Keratinocyte (primary cell): Measurements from ENCODE around the gene SDK1. TPM values are rescaled to one million over a fixed set of nuclear protein-coding genes. Genes with fewer than 3 reads are reported as not detected.

ENCODE experiments used
- DNase-seq: peaks from one replicate; pipeline ENCODE4 v3.0.0-alpha.2; 2011; ENCODE audit warnings: low read depth, missing footprints, low spot score
- FAIRE-seq: peaks from 2 replicates; lab custom pipeline; 2011; peaks lifted over from hg19 to GRCh38; lab: Jason Lieb, UNC
- H2AFZ ChIP-seq: 2 replicates; pipeline ENCODE4 v1.6.0; 2012; ENCODE audit warnings: low read length, control low read depth, inconsistent platforms; ENCODE audit not compliant: control insufficient read depth
- H3K27ac ChIP-seq: 2 replicates; pipeline ENCODE4 v1.5.1; 2011; ENCODE audit warnings: low read length; ENCODE audit not compliant: control insufficient read depth, insufficient read depth
- H3K27me3 ChIP-seq: 3 replicates; pipeline ENCODE4 v1.6.0; 2011; ENCODE audit warnings: low read length; ENCODE audit not compliant: control insufficient read depth, insufficient read depth; ENCODE audit errors: extremely low read depth
- H3K36me3 ChIP-seq, 2 experiments: 2 replicates in 1 of 2; 3 replicates in 1 of 2; pipeline ENCODE4 v1.5.1; 2011; ENCODE audit warnings: low read length in 2 of 2, mild to moderate bottlenecking in 1 of 2; ENCODE audit not compliant: control insufficient read depth in 2 of 2, insufficient read depth in 2 of 2; ENCODE audit errors: extremely low read depth in 1 of 2
- H3K4me1 ChIP-seq: 3 replicates; pipeline ENCODE4 v1.5.1; 2011; ENCODE audit warnings: low read length; ENCODE audit not compliant: control insufficient read depth, insufficient read depth; ENCODE audit errors: extremely low read depth
- H3K4me2 ChIP-seq: 3 replicates; pipeline ENCODE4 v1.6.0; 2011; ENCODE audit warnings: low read depth, low read length; ENCODE audit not compliant: control insufficient read depth, insufficient read depth; ENCODE audit errors: extremely low read depth
- H3K4me3 ChIP-seq, 3 experiments: fragments of 200-600 bp in 1 of 3; sonication (generic) in 1 of 3; 2 replicates in 2 of 3; 3 replicates in 1 of 3; pipeline ENCODE4 v1.5.1; 2011 to 2016; ENCODE audit warnings: low read length in 3 of 3, mild to moderate bottlenecking in 3 of 3, control low read depth in 2 of 3, inconsistent platforms in 1 of 3, low read depth in 1 of 3, mixed read lengths in 1 of 3, mixed run types in 1 of 3, moderate library complexity in 1 of 3; ENCODE audit not compliant: control insufficient read depth in 2 of 3, insufficient read depth in 2 of 3; ENCODE audit errors: extremely low read depth in 1 of 3
- H3K79me2 ChIP-seq: 2 replicates; pipeline ENCODE4 v1.6.0; 2012; ENCODE audit warnings: low read length; ENCODE audit not compliant: control insufficient read depth, insufficient read depth
- H3K9ac ChIP-seq: 3 replicates; pipeline ENCODE4 v1.6.0; 2011; ENCODE audit warnings: low read length; ENCODE audit not compliant: control insufficient read depth, insufficient read depth; ENCODE audit errors: extremely low read depth
- H3K9me1 ChIP-seq: 3 replicates; pipeline ENCODE4 v1.6.0; 2011; ENCODE audit warnings: low read length; ENCODE audit not compliant: control insufficient read depth, insufficient read depth; ENCODE audit errors: extremely low read depth
- H3K9me3 ChIP-seq: 2 replicates; pipeline ENCODE4 v1.5.1; 2012; ENCODE audit warnings: low read depth, low read length; ENCODE audit not compliant: control insufficient read depth
- H4K20me1 ChIP-seq: 3 replicates; pipeline ENCODE4 v1.6.0; 2011; ENCODE audit warnings: low read length; ENCODE audit not compliant: control insufficient read depth, insufficient read depth; ENCODE audit errors: extremely low read depth
- EZH2 ChIP-seq: IDR thresholded peaks from one replicate; pipeline ENCODE4 v1.6.1; 2012; ENCODE audit warnings: inconsistent platforms, mild to moderate bottlenecking, low read length, moderate library complexity
- dilution Hi-C: fragments of 300-500 bp; cut with MboI; formaldehyde crosslinking; loops from one replicate; pipeline ENCODE4 v1.7.0; 2020; ENCODE audit warnings: low sequenced_read_pairs; ENCODE audit not compliant: extremely low pct_ligation_motif_present
- polyA plus RNA-seq, 5 experiments: library from polyadenylated mRNA; depleted of rRNA in 3 of 5; stranded (reverse) in 3 of 5; stranded (forward) in 1 of 5; unstranded in 1 of 5; fragments of >200 nt; gene quantifications; 1 replicate in 1 of 5; 2 replicates in 3 of 5; 3 replicates in 1 of 5; pipeline versions ENCODE4 v1.2.1 to v1.2.3, GENCODE V29; 2011 to 2012; ENCODE audit warnings: missing spikeins in 2 of 5, low read depth in 1 of 5, low replicate concordance in 1 of 5
- TF ChIP-seq, protein P1 (sequence below), 3 experiments: IDR thresholded peaks in 1 of 3; conservative IDR thresholded peaks in 1 of 3; optimal IDR thresholded peaks in 1 of 3; 2 replicates in 2 of 3; 3 replicates in 1 of 3; pipeline versions ENCODE3 to v1.5.1; 2011; ENCODE audit warnings: low read length in 3 of 3, mild to moderate bottlenecking in 3 of 3, moderate library complexity in 2 of 3, control low read depth in 1 of 3, inconsistent platforms in 1 of 3; ENCODE audit not compliant: insufficient read depth in 2 of 3; ENCODE audit errors: extremely low read depth in 1 of 3

The SDK1 gene
- polyA plus RNA-seq, 1 donor (not counting 4 experiments of a cell fraction or from before 2014, with no cell fraction given) = 0.66 TPM

DNA sequence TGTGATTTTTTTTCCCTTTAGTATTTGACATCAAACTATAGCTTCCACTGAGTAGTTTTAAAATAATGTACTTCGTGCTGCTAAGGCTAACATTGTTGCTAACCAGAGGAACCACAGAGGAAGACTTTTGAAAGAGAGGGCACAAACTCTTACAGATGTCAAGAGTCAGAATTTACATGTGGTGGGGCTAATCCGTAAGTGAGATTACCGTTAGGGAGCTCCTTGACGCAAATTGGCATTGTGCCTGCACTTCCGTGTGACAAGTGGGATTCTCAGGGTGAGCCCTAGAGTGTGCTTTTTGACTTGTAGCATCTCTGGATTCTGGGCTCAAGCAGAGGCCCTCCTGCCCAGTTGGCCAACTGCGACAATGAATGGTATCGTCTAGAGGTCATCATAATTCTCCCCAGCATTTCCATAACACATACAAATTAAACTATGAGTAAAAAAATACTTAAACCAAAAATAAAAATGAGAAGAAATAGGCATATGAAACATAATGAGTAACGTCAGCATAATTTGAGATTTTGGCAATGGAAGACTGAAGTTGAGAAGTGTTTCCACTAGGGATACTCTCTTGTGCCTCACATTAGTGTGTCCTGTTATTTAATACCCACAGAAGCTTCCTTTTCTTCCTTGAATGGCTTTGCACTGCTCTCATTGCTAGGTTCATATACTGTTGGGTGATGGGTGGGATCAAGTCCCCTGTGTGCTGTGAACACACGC lies 164.0 kb downstream of the SDK1 start:
- FAIRE-seq = no peak

DNA sequence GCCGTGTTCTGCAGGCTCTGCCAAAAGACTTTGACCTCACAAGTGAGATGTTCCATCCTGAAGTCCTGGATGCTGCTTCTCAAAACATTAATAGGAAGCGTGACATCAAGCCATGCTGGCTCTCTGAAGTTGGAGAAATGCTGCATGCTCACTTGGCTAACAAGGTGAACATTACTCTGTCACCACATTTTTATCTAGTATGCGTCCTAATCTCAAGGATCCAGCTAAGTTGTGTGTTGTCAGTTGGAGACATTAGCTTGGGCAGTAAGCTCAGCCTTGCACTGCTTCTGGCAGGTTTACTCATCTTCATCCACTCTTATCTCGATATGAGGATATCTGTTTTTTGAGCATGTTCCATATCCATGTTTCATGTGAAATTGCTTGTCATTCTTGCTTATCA lies 165.2 kb downstream of the SDK1 start:
- H3K27me3 ChIP-seq = no peaks in the 10 kb centered on the region
- no peak for DNase-seq
- no peaks in the 10 kb centered on the region for H3K4me1 ChIP-seq
- no peaks in the 10 kb centered on the region for H3K9me3 ChIP-seq
- H3K79me2 ChIP-seq = no peaks in the 10 kb centered on the region
- no peak overlapping the region for H2AFZ ChIP-seq
- TF ChIP-seq EZH2 = no peak
- TF ChIP-seq, protein P1, sequence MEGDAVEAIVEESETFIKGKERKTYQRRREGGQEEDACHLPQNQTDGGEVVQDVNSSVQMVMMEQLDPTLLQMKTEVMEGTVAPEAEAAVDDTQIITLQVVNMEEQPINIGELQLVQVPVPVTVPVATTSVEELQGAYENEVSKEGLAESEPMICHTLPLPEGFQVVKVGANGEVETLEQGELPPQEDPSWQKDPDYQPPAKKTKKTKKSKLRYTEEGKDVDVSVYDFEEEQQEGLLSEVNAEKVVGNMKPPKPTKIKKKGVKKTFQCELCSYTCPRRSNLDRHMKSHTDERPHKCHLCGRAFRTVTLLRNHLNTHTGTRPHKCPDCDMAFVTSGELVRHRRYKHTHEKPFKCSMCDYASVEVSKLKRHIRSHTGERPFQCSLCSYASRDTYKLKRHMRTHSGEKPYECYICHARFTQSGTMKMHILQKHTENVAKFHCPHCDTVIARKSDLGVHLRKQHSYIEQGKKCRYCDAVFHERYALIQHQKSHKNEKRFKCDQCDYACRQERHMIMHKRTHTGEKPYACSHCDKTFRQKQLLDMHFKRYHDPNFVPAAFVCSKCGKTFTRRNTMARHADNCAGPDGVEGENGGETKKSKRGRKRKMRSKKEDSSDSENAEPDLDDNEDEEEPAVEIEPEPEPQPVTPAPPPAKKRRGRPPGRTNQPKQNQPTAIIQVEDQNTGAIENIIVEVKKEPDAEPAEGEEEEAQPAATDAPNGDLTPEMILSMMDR (optimal IDR thresholded peaks at IDR 0.05 in 1 of 3, IDR thresholded peaks at IDR 0.05 in 1 of 3, conservative IDR thresholded peaks at IDR 0.05 in 1 of 3; ENCODE audit: extremely low read depth in 1 of 3, insufficient read depth in 2 of 3, low read length in 3 of 3) = no peak
- dilution Hi-C loops = no loop called here
- no peak overlapping the region for H3K4me3 ChIP-seq
- H3K9ac ChIP-seq = no peak overlapping the region
- H3K9me1 ChIP-seq = no peaks in the 10 kb centered on the region
- no peak overlapping the region for H3K27ac ChIP-seq
- no peaks in the 10 kb centered on the region for H4K20me1 ChIP-seq
- peak; percentile 9 for FAIRE-seq
- H3K36me3 ChIP-seq = peaks cover 0 to 4% of the 10 kb centered on the region in 2 experiments
- no peak overlapping the region for H3K4me2 ChIP-seq

More for the DNA sequence above, 164.0 kb downstream of the SDK1 start:
- Histone ChIP-seq H3K4me3 (no peak overlapping the region), H3K27ac (no peak overlapping the region), H3K79me2 (no peaks in the 10 kb centered on the region), H3K9me3 (no peaks in the 10 kb centered on the region), H3K9me1 (no peaks in the 10 kb centered on the region), H4K20me1 (no peaks in the 10 kb centered on the region), H3K4me2 (no peak overlapping the region), H2AFZ (no peak overlapping the region), H3K27me3 (no peaks in the 10 kb centered on the region), H3K4me1 (no peaks in the 10 kb centered on the region), H3K36me3 (peaks cover 0 to 4% of the 10 kb centered on the region in 2 experiments), H3K9ac (no peak overlapping the region)
- TF ChIP-seq, protein P1 (optimal IDR thresholded peaks at IDR 0.05 in 1 of 3, IDR thresholded peaks at IDR 0.05 in 1 of 3, conservative IDR thresholded peaks at IDR 0.05 in 1 of 3; ENCODE audit: extremely low read depth in 1 of 3, insufficient read depth in 2 of 3, low read length in 3 of 3) = no peak
- TF ChIP-seq EZH2 = no peak
- DNase-seq = no peak
- dilution Hi-C loops = no loop called here
